Neural cell (in vitro differentiated cells): ENCODE measurements around the gene SULF2. TPM values are rescaled to one million over a fixed set of nuclear protein-coding genes. Genes with fewer than 3 reads are reported as not detected.

Experiments used
- H2AFZ ChIP-seq: fragments of 200-600, 300-800 bp; sonication (generic), shearing (Covaris generic); 2 replicates; pipeline ENCODE4 v1.6.0; 2014; ENCODE audit warnings: low read depth, mild to moderate bottlenecking, antibody characterized with exemption, low read length, moderate library complexity
- H3F3A ChIP-seq: fragments of 200-600 bp; shearing (Covaris generic); 2 replicates; pipeline ENCODE4 v1.6.1; 2016; ENCODE audit warnings: mild to moderate bottlenecking, moderate library complexity, mixed read lengths, antibody characterized with exemption, low read length; ENCODE audit not compliant: insufficient read depth, poor library complexity, severe bottlenecking
- H3K27ac ChIP-seq: fragments of 200-600, 300-800 bp; sonication (generic), shearing (Covaris generic); 2 replicates; pipeline ENCODE4 v1.5.1; 2014; ENCODE audit warnings: mild to moderate bottlenecking, low read length, moderate library complexity
- H3K27me3 ChIP-seq: fragments of 300-800, 200-600 bp; sonication (generic), shearing (Covaris generic); 2 replicates; pipeline ENCODE4 v1.6.0; 2014; ENCODE audit warnings: mild to moderate bottlenecking, low read depth, low read length, moderate library complexity; ENCODE audit not compliant: insufficient read depth
- H3K36me3 ChIP-seq: fragments of 300-800, 200-600 bp; sonication (generic), shearing (Covaris generic); 2 replicates; pipeline ENCODE4 v1.5.1; 2014; ENCODE audit warnings: mild to moderate bottlenecking, antibody characterized with exemption, low read length, moderate library complexity; ENCODE audit not compliant: insufficient read depth
- H3K4me2 ChIP-seq: fragments of 300-800, 200-600 bp; sonication (generic), shearing (Covaris generic); 2 replicates; pipeline ENCODE4 v1.6.0; 2014; ENCODE audit warnings: mild to moderate bottlenecking, low read length
- H3K4me3 ChIP-seq: fragments of 300-800, 200-600 bp; sonication (generic), shearing (Covaris generic); 2 replicates; pipeline ENCODE4 v1.5.1; 2014; ENCODE audit warnings: mild to moderate bottlenecking, low read length, moderate library complexity
- H3K79me2 ChIP-seq: fragments of 200-600 bp; shearing (Covaris generic); replicated peaks from 2 replicates; pipeline ENCODE4 v1.6.0; 2014; ENCODE audit warnings: mild to moderate bottlenecking, low read length, moderate library complexity; ENCODE audit not compliant: insufficient read depth
- H3K9ac ChIP-seq: fragments of 300-800, 200-600 bp; sonication (generic), shearing (Covaris generic); 2 replicates; pipeline ENCODE4 v1.6.1; 2016; ENCODE audit warnings: mild to moderate bottlenecking, low read length, mixed read lengths
- H3K9me2 ChIP-seq: fragments of 200-600 bp; shearing (Covaris generic); 2 replicates; pipeline ENCODE4 v1.6.1; 2016; ENCODE audit warnings: mild to moderate bottlenecking, low read length, mixed read lengths; ENCODE audit not compliant: insufficient read depth
- H3K9me3 ChIP-seq: fragments of 200-600, 300-800 bp; sonication (generic), shearing (Covaris generic); 2 replicates; pipeline ENCODE4 v1.6.1; 2016; ENCODE audit warnings: mild to moderate bottlenecking, mixed run types, low read length, moderate library complexity, mixed read lengths
- H4K20me1 ChIP-seq: fragments of 200-600 bp; shearing (Covaris generic); 2 replicates; pipeline ENCODE4 v1.6.1; 2016; ENCODE audit warnings: mild to moderate bottlenecking, mixed run types; ENCODE audit not compliant: insufficient read depth
- CTCF ChIP-seq: fragments of 450-650 bp; IDR thresholded peaks from 2 replicates; pipeline ENCODE4 v1.5.1; 2014; ENCODE audit warnings: antibody characterized with exemption, mild to moderate bottlenecking, moderate library complexity; ENCODE audit not compliant: poor library complexity, severe bottlenecking
- EP300 ChIP-seq: fragments of 450-650 bp; conservative IDR thresholded peaks from 2 replicates; pipeline ENCODE4 v1.6.1; 2014; ENCODE audit warnings: antibody characterized with exemption, mild to moderate bottlenecking, moderate library complexity; ENCODE audit not compliant: poor library complexity, severe bottlenecking
- EZH2 ChIP-seq: fragments of 200-600, 300-800 bp; shearing (Covaris generic), sonication (generic); IDR thresholded peaks from 2 replicates; pipeline ENCODE4 v1.6.1; 2014; ENCODE audit warnings: antibody characterized with exemption, low read length, borderline replicate concordance, mild to moderate bottlenecking; ENCODE audit not compliant: insufficient read depth, poor library complexity, severe bottlenecking
- MXI1 ChIP-seq: fragments of 450-650 bp; conservative IDR thresholded peaks from 2 replicates; pipeline ENCODE4 v1.6.1; 2014; ENCODE audit warnings: antibody characterized with exemption, mild to moderate bottlenecking; ENCODE audit not compliant: poor library complexity, severe bottlenecking
- POLR2AphosphoS5 ChIP-seq: IDR thresholded peaks from 2 replicates; pipeline ENCODE4 v1.6.1; 2012
- RAD21 ChIP-seq: fragments of 450-650 bp; conservative IDR thresholded peaks from 2 replicates; pipeline ENCODE4 v1.6.1; 2014; ENCODE audit warnings: antibody characterized with exemption, mild to moderate bottlenecking, moderate library complexity
- REST ChIP-seq: IDR thresholded peaks from 2 replicates; pipeline ENCODE4 v1.6.1; 2012; ENCODE audit warnings: borderline replicate concordance
- SMC3 ChIP-seq: fragments of 450-650 bp; conservative IDR thresholded peaks from 2 replicates; pipeline ENCODE4 v1.6.1; 2014; ENCODE audit warnings: antibody characterized with exemption, mild to moderate bottlenecking, moderate library complexity; ENCODE audit not compliant: poor library complexity
- TAF1 ChIP-seq: IDR thresholded peaks from 2 replicates; pipeline ENCODE4 v1.6.1; 2012; ENCODE audit warnings: low read depth
- polyA plus RNA-seq: library from polyadenylated mRNA; depleted of rRNA; stranded (reverse); fragments of >200 nt; gene quantifications from 2 replicates; pipeline ENCODE4 v1.2.3, GENCODE V29; 2014

SULF2 gene
- polyA plus RNA-seq, 1 donor from 2014 or later: 30.0 TPM

- no peak overlapping the region for H3K4me2 ChIP-seq
- H3K79me2 ChIP-seq: no peaks in the 10 kb centered on the region
- H3F3A ChIP-seq: no peaks in the 10 kb centered on the region
- no peak overlapping the region for H3K9ac ChIP-seq
- H3K27me3 ChIP-seq: no peaks in the 10 kb centered on the region
- H3K36me3 ChIP-seq: no peaks in the 10 kb centered on the region
- H3K27ac ChIP-seq: no peak overlapping the region
- H3K9me2 ChIP-seq: no peaks in the 10 kb centered on the region
- H4K20me1 ChIP-seq: no peaks in the 10 kb centered on the region
- H2AFZ ChIP-seq: no peak overlapping the region
- no peak overlapping the region for H3K4me3 ChIP-seq
- H3K9me3 ChIP-seq: no peaks in the 10 kb centered on the region
- TF ChIP-seq RAD21 (no peak), REST (no peak), POLR2AphosphoS5 (no peak), TAF1 (no peak), EZH2 (no peak), CTCF (no peak), SMC3 (no peak), MXI1 (no peak), EP300 (no peak)
Measured at GRCh38 chr20:47669489-47669888, 115.8 kb downstream of the SULF2 start.

GRCh38 chr20:47669152-47669425, 116.2 kb downstream of the SULF2 start:
- H2AFZ ChIP-seq: no peak overlapping the region
- H3K4me3 ChIP-seq: no peak overlapping the region
- TF ChIP-seq MXI1 (no peak), EP300 (no peak), RAD21 (no peak), REST (no peak), CTCF (no peak), POLR2AphosphoS5 (no peak), SMC3 (no peak), EZH2 (no peak), TAF1 (no peak)
- no peaks in the 10 kb centered on the region for H3K27me3 ChIP-seq
- no peak overlapping the region for H3K27ac ChIP-seq
- no peak overlapping the region for H3K9ac ChIP-seq
- H3K36me3 ChIP-seq: no peaks in the 10 kb centered on the region
- no peaks in the 10 kb centered on the region for H3F3A ChIP-seq
- H4K20me1 ChIP-seq: no peaks in the 10 kb centered on the region
- no peaks in the 10 kb centered on the region for H3K9me3 ChIP-seq
- H3K4me2 ChIP-seq: no peak overlapping the region
- no peaks in the 10 kb centered on the region for H3K9me2 ChIP-seq
- no peaks in the 10 kb centered on the region for H3K79me2 ChIP-seq
